Activated naive CD4-positive, alpha-beta T cell treated with anti-CD3 and anti-CD28 coated beads, Interleukin-2, amount 50 U/mL, for 24 hours (primary cell): Measurements from ENCODE around the gene SFMBT2.

Experiments used
- H3K27ac Mint-ChIP-seq: one replicate; pipeline ENCODE4 v1.8.0; 2021; ENCODE audit warnings: mild to moderate bottlenecking, mixed read lengths
- H3K27me3 Mint-ChIP-seq: one replicate; pipeline ENCODE4 v1.8.0; 2021; ENCODE audit warnings: mixed read lengths
- H3K36me3 Mint-ChIP-seq: one replicate; pipeline ENCODE4 v1.8.0; 2021; ENCODE audit warnings: mixed read lengths
- H3K4me1 Mint-ChIP-seq: one replicate; pipeline ENCODE4 v1.8.0; 2021; ENCODE audit warnings: mixed read lengths
- H3K4me3 Mint-ChIP-seq: one replicate; pipeline ENCODE4 v1.8.0; 2021; ENCODE audit warnings: mild to moderate bottlenecking, mixed read lengths
- H3K9me3 Mint-ChIP-seq: one replicate; pipeline ENCODE4 v1.8.0; 2021; ENCODE audit warnings: mixed read lengths

The SFMBT2 gene

DNA sequence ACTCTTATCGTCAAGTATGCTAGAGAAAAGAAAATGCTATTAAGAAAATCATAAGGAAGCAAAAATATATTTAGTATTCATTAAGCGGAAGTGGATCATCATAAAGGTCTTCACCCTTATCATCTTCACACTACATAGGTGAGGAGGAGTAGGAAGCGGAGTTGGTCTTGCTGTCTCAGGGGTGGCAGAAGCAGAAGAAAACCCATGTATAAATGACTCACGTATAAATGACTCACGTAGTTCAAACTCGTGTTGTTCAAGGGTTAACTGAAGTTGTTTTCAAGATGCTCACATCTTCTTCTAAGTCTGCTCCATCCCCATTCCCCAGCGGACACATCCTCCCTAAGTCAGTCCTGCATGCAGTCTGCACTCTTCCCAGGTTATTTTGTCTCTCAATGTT, 72.4 kb downstream of the SFMBT2 start:
- peaks cover 35% of the 10 kb centered on the region for H3K36me3 Mint-ChIP-seq
- H3K4me3 Mint-ChIP-seq = no peak overlapping the region
- H3K9me3 Mint-ChIP-seq = no peaks in the 10 kb centered on the region
- no peaks in the 10 kb centered on the region for H3K27me3 Mint-ChIP-seq
- H3K4me1 Mint-ChIP-seq = peaks cover 85% of the 10 kb centered on the region
- H3K27ac Mint-ChIP-seq = no peak overlapping the region

DNA sequence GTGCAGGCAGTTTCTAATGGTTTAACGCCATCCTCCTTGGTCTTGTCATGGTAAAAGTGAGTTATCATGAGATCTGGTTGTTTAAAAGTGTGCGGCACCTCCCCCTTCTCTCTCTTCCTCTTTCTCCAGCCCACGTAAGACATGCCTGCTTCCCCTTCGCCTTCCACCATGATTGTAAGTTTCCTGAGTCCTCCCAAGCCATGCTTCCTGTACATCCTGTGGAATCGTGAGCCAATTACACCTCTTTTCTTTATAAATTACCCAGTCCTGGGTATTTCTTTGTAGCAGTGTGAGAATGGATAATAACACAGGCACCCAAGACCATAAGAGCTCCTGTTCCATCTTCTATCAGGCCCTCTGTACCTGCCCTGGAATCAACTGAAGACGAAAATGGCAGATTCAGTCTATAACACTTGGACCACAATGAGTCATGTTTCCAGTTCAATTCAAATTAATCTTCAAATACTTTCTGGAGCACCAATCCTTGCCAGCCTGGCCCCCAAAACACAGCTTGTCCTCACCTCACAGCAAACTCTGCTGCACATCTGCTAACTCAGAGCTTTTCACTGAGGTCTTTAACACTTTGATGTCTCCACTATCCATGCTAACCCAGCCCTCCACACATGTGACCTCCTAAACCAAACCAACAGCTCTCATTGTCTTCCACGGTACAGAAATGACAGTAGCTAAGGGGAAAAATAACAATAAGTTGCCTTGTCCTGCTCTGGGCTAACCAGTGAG, 73.2 kb downstream of the SFMBT2 start:
- H3K27ac Mint-ChIP-seq = peak overlapping the region; percentile 78
- H3K36me3 Mint-ChIP-seq = peaks cover 31% of the 10 kb centered on the region
- peaks cover 85% of the 10 kb centered on the region for H3K4me1 Mint-ChIP-seq
- no peaks in the 10 kb centered on the region for H3K27me3 Mint-ChIP-seq
- H3K4me3 Mint-ChIP-seq = peak overlapping the region; percentile 31
- no peaks in the 10 kb centered on the region for H3K9me3 Mint-ChIP-seq

DNA sequence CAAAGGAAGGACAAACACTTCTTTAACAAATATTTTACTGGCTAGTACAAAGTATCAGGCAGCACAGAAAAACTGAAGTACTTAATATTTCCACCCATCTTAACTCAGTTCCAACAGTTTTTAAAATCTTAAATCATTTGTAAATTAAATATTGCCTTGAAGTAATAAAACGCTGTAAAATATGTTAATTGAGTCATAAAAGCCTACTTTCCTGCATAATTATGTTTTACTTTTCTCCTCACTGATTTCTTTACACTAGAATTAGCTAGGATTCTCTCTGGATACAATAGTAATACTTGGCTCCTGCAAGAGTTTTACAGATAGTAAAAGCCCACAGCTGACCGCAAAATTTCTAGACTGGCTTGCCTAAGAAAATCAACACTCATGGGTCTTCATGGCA, 74.9 kb downstream of the SFMBT2 start:
- no peak overlapping the region for H3K27ac Mint-ChIP-seq
- H3K27me3 Mint-ChIP-seq = no peaks in the 10 kb centered on the region
- H3K4me1 Mint-ChIP-seq = peaks cover 86% of the 10 kb centered on the region
- H3K36me3 Mint-ChIP-seq = peaks cover 33% of the 10 kb centered on the region
- no peaks in the 10 kb centered on the region for H3K9me3 Mint-ChIP-seq
- no peak overlapping the region for H3K4me3 Mint-ChIP-seq

DNA sequence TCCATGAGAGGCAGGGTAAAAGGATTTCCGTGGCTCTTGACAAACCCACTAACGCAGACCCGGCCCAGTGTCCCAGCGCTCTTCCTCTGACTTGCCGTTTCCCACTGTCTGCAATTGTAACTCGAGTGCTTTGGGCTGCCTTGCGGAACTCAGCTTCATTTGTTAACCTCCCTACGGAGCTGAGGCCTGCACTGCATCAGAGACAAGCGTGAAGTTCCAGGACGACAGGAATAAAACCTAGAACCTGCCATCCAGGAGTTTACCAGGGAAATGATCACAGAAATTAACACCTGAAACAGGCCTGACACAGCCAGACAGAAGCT, 76.2 kb downstream of the SFMBT2 start:
- Mint-ChIP-seq H3K4me3 (no peak overlapping the region), H3K4me1 (peaks cover 81% of the 10 kb centered on the region), H3K36me3 (peaks cover 40% of the 10 kb centered on the region), H3K27ac (no peak overlapping the region), H3K9me3 (no peaks in the 10 kb centered on the region), H3K27me3 (no peaks in the 10 kb centered on the region)

DNA sequence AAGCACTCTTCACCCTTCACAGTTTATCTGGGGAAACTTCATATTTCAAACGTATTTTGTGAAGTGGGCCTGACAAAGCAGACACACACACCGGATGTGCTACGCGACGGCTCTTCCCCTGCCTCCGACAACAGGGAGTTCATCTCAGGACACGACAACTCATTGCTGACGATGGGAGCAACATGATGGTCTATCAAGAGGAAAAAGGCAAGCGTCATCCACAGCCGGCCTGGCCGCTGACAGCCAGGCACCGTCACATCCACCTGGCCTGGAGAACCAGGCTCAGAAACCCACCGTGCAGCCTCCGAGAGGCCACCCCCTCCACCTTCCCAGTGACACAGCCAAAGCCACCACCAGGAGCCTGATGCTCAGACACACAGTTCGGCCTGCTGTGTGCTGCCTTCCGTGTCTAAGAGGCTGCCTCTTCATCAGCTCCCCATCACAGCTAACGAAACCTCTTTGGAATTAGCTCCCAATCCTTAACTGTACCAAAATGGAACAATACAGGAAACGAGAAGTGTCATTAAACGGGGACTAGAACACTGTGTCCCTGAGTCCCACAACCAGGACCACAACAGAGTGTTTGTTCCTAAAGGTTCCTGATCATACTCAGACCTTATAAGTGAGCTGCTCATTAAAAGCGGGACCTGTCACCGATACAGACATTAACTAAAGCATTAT, 76.7 kb downstream of the SFMBT2 start:
- peaks cover 76% of the 10 kb centered on the region for H3K4me1 Mint-ChIP-seq
- peaks cover 37% of the 10 kb centered on the region for H3K36me3 Mint-ChIP-seq
- no peak overlapping the region for H3K4me3 Mint-ChIP-seq
- no peaks in the 10 kb centered on the region for H3K27me3 Mint-ChIP-seq
- peaks cover under 1% of the 10 kb centered on the region for H3K9me3 Mint-ChIP-seq
- peak overlapping the region; percentile 36 for H3K27ac Mint-ChIP-seq

DNA sequence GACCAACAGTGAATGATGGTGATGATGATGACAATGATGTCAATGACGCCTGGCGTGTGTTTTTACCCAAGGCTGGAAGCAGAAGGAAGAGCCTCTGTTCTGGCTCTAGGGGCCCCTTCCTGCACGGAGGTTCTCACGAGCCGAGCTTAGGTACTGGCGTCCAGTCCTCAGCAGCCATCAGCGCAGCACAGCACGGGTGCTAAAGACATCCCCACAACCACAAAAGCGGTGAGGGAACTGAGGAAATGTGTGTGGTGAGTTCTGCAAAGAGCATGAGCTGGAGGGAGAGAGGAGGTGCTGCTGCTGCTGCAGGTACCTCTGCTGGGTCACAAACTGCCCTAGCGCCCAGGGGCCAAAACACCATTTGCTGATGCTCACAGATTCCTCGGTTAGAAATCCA, 81.6 kb downstream of the SFMBT2 start:
- Mint-ChIP-seq H3K4me3 (no peak overlapping the region), H3K36me3 (peaks cover 43% of the 10 kb centered on the region), H3K27me3 (no peaks in the 10 kb centered on the region), H3K27ac (no peak overlapping the region), H3K4me1 (peaks cover 45% of the 10 kb centered on the region), H3K9me3 (peaks cover 11% of the 10 kb centered on the region)

DNA sequence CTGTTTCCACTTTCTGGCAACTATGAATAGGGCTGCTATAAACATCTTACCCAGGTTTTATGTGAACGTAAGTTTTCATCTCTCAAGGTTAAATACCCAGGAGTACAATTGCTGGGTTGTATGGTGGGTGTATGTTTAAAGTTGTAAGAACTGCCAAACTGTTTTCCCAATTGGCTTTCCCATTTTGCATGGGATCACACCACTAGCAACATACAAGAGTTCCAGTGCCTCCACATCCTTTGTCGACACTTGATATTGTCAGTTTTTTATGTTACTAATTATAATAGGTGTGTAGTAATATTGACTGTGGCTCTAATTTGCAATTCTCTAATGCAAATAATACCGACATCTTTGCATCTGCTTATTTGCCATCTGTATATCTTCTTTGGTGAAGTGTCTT, 82.9 kb downstream of the SFMBT2 start:
- Mint-ChIP-seq H3K4me1 (peaks cover 40% of the 10 kb centered on the region), H3K9me3 (peaks cover 14% of the 10 kb centered on the region), H3K27ac (no peak overlapping the region), H3K4me3 (no peak overlapping the region), H3K27me3 (no peaks in the 10 kb centered on the region), H3K36me3 (peaks cover 45% of the 10 kb centered on the region)

DNA sequence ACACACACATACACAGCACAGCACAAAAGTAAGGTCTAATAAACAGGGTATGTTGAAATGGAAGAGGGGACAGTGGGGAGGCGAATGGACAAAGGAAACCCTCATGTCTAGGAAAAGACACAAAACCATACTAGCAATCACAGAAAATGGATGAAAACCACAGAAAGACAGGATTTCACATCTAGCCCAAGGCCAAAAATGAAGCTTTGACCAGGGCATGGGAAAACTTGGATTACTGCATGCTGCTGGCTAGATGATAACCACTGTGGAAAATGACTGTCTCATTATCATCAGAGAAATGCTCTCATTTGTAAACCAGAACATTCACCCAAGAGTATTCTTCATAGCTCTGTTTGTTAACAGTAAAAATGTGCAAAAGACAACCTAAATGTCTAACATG, 88.2 kb downstream of the SFMBT2 start:
- no peak overlapping the region for H3K27ac Mint-ChIP-seq
- H3K36me3 Mint-ChIP-seq = peaks cover 28% of the 10 kb centered on the region
- H3K4me1 Mint-ChIP-seq = peaks cover 61% of the 10 kb centered on the region
- H3K4me3 Mint-ChIP-seq = no peak overlapping the region
- H3K9me3 Mint-ChIP-seq = peaks cover 5% of the 10 kb centered on the region
- H3K27me3 Mint-ChIP-seq = no peaks in the 10 kb centered on the region

DNA sequence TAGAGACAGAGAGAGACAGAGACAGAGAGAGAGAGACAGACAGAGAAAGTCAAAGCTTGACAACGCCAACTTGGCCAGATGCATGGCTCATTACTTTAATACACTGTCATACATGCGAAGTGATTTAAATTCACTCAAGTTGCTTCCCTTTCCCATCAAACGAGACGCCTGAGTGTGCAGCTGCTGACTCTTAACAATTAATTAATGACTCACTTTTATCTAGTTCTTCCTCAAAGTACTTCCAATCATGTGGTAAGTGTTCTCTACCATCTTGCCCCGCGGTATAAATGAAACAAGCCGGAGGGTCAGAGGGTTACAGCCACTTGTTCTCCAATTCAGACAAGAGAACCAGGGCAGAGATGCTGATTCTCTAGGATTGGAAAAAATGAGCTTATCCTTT, 90.8 kb downstream of the SFMBT2 start:
- Mint-ChIP-seq H3K4me1 (peaks cover 74% of the 10 kb centered on the region), H3K9me3 (peaks cover 5% of the 10 kb centered on the region), H3K4me3 (peak overlapping the region; percentile 40), H3K27ac (peak overlapping the region; percentile 66), H3K36me3 (peaks cover 29% of the 10 kb centered on the region), H3K27me3 (no peaks in the 10 kb centered on the region)

DNA sequence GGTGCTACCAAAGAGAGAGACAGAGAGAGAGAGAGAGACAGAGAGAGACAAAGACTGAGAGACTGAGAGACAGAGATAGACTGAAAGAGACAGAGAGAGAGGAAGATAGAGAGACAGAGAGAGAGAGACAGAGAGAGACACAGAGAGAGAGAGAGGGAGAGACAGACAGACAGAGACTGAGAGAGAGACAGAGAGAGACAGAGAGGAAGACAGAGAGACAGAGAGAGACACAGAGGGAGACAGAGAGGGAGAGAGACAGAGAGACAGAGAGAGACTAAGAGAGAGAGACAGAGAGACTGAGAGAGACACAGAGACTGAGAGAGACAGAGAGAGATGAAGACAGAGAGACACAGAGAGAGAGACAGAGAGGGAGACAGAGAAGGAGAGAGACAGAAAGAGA, 91.2 kb downstream of the SFMBT2 start:
- H3K36me3 Mint-ChIP-seq = peaks cover 31% of the 10 kb centered on the region
- H3K27ac Mint-ChIP-seq = peak overlapping the region; percentile 87
- H3K9me3 Mint-ChIP-seq = peaks cover 5% of the 10 kb centered on the region
- H3K4me1 Mint-ChIP-seq = peaks cover 79% of the 10 kb centered on the region
- H3K27me3 Mint-ChIP-seq = no peaks in the 10 kb centered on the region
- H3K4me3 Mint-ChIP-seq = peak overlapping the region; percentile 40

DNA sequence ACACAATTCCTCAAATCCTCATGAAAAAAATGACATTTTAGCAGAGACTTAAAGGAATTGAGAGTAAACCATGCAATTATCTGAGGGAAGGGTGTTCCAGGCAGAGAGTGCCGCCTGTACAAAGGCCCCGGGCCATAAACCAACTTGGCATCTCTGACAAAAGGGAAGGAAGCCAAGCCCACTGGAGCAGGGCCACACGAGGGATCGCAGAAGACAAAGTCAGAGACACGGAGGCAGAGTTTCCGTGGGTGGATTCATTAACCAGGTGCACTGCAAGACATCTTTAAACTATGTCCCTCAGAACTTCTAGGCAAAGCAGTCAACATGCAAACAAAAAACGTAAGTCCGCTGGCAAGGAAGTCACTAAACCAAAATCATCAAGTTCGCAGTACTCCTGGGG, 92.0 kb downstream of the SFMBT2 start:
- Mint-ChIP-seq H3K36me3 (peaks cover 24% of the 10 kb centered on the region), H3K4me1 (peaks cover 80% of the 10 kb centered on the region), H3K27ac (peak overlapping the region; percentile 87), H3K9me3 (no peaks in the 10 kb centered on the region), H3K27me3 (no peaks in the 10 kb centered on the region), H3K4me3 (peak overlapping the region; percentile 40)

DNA sequence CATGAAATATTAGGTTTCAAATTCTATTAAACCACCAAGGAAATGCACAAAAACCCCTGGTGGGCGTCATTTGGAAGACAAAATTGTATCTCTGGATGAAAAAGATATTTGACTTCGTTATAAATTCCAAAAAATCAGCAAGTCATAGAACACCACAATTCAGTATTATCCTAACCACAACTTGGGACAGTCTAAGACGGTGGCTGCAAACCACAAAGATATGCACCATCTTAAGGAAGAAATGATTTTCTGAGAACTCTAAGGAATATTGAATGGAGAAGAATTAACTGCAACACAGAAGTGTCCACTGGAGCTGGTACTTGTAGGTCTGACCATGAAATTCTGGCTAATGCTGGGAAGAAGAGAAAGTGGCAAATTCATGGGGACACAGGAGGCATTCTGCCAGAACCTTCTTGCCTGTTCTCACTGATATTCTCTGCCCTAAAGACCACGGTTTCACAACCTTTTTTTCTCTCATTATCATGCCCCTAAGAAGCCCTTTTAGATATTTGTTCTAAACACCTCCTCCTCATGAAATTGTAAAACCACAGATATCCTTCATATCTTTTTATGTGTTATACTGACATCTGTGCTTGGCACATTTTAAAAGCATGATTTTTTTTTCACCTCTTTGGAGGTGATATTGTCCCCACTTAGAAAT, 92.9 kb downstream of the SFMBT2 start:
- Mint-ChIP-seq H3K27me3 (no peaks in the 10 kb centered on the region), H3K9me3 (no peaks in the 10 kb centered on the region), H3K36me3 (peaks cover 29% of the 10 kb centered on the region), H3K27ac (peak overlapping the region; percentile 79), H3K4me3 (no peak overlapping the region), H3K4me1 (peaks cover 86% of the 10 kb centered on the region)

DNA sequence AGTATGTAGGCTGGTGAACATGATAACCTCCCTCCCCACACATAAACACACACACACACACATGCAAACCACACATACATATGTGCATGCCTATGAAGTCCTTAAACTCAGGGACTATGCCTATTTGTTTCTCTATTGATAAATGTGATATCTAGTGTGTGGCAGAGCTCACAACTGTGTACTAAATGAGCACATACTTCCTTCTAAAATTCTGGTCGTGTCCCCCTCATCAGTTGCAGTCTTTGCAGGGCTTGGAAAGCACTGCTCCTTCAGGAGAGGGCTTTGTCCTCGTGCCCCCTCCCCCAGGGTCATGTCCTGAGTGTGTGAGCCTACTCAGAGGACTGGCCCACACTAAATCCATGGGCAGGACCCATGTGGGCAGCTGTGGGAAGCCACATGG, 94.0 kb downstream of the SFMBT2 start:
- Mint-ChIP-seq H3K9me3 (no peaks in the 10 kb centered on the region), H3K27me3 (no peaks in the 10 kb centered on the region), H3K36me3 (peaks cover 22% of the 10 kb centered on the region), H3K4me1 (peaks cover 90% of the 10 kb centered on the region), H3K4me3 (no peak overlapping the region), H3K27ac (peak overlapping the region; percentile 48)

DNA sequence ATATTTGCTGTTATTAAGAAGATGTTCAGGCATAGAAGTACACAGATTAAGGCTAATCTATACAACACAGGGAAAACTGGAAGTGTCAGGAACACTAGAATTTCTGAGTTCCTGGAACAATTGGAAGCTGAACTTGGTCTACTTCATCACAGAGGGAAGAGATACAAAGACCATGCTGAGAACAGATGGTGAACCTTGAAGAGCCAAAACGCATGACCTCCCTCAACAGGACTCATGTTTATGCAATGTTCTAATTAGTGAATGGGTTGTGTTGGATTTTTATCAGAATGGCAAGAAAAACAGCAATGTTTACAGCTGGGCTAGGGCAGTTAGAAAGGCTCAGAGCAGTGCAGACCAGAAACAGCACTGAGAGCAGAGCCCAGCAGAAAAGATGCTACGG, 94.9 kb downstream of the SFMBT2 start:
- no peaks in the 10 kb centered on the region for H3K27me3 Mint-ChIP-seq
- H3K4me1 Mint-ChIP-seq = peaks cover 93% of the 10 kb centered on the region
- peak overlapping the region; percentile 30 for H3K27ac Mint-ChIP-seq
- H3K36me3 Mint-ChIP-seq = peaks cover 26% of the 10 kb centered on the region
- H3K4me3 Mint-ChIP-seq = peak overlapping the region; percentile 16
- H3K9me3 Mint-ChIP-seq = no peaks in the 10 kb centered on the region

DNA sequence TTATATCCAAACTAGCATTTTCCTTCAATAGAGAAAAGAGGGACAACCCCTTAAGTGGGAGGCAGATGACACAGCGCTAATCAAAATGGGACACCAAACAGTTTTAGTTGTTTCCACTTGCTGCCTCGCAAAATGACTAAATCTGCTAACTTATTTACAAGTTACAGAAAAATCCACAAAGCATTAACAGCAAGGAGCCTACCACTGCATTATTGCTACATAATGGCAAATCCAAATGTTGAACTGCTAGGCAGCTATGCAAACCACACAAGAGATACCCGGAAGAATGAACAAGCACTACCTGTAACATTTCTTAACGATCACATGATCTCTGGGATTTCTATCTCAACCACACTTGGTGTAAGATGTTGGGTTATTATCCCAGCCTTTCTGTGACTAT, 96.7 kb downstream of the SFMBT2 start:
- Mint-ChIP-seq H3K27ac (peak overlapping the region; percentile 8), H3K4me3 (no peak overlapping the region), H3K27me3 (no peaks in the 10 kb centered on the region), H3K9me3 (no peaks in the 10 kb centered on the region), H3K4me1 (peaks cover 87% of the 10 kb centered on the region), H3K36me3 (peaks cover 26% of the 10 kb centered on the region)

DNA sequence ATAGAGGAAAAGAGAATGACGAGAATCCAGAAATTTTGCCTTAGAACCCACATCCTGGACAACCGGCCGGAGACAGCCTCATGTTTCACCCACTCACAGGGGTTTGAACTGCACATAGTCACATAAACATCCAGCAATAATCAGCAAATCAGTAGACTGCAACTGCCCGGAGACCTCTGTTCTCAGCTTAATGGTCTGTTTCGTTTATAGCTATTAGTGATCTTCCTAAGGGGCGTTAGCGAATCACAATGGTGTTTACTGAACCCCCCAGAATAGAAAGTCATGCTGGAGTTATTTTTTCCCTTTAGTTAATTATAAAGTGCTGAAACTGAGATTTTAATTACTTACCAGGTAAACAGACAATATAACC, 98.4 kb downstream of the SFMBT2 start:
- H3K9me3 Mint-ChIP-seq = no peaks in the 10 kb centered on the region
- no peak overlapping the region for H3K4me3 Mint-ChIP-seq
- peaks cover 84% of the 10 kb centered on the region for H3K4me1 Mint-ChIP-seq
- peaks cover 29% of the 10 kb centered on the region for H3K36me3 Mint-ChIP-seq
- H3K27me3 Mint-ChIP-seq = no peaks in the 10 kb centered on the region
- H3K27ac Mint-ChIP-seq = no peak overlapping the region
